Pancreas (tissue), 10 donors: ENCODE results near the gene UNC45B. TPM values are rescaled to one million over a fixed set of nuclear protein-coding genes. Genes with fewer than 3 reads are reported as not detected.
"Not testable (repeated sequence)": the region's sequence is repeated elsewhere in the genome, so short reads cannot be mapped to it uniquely, and the experiment has no call there.

ENCODE experiments used
- ATAC-seq, 4 donors: fragments of 200-7000 bp; cut with Tn5 transposase; one replicate each; pipeline versions ENCODE4 v1.8.0 to v1.9.1; 2020; ENCODE audit warnings: mild to moderate bottlenecking in 4 of 4, moderate library complexity in 4 of 4
- DNase-seq, 6 donors: peaks; one replicate each; pipeline ENCODE4 v3.0.0-alpha.2; 2020
- FAIRE-seq: peaks from 2 replicates; lab custom pipeline; 2012; peaks lifted over from hg19 to GRCh38; lab: Jason Lieb, UNC
- H3K27ac ChIP-seq, 4 donors: fragments of 200-600 bp; sonication (generic); 1 replicate in 3 of 4; 2 replicates in 1 of 4; pipeline versions ENCODE4 v1.5.0 to v1.8.0; 2020
- H3K27me3 ChIP-seq, 4 donors: fragments of 200-600 bp; one replicate each; pipeline ENCODE4 v1.8.0; 2021
- H3K36me3 ChIP-seq, 3 donors: fragments of 200-600 bp; sonication (generic) in 1 of 3; one replicate each; pipeline versions ENCODE4 v1.5.0 to v1.8.0; 2020 to 2021
- H3K4me1 ChIP-seq, 3 donors: fragments of 200-600 bp; one replicate each; pipeline ENCODE4 v1.8.0; 2021
- H3K4me3 ChIP-seq, 4 donors: fragments of 200-600 bp; sonication (generic) in 2 of 4; one replicate each; pipeline versions ENCODE4 v1.5.0 to v1.8.0; 2020 to 2021
- H3K9me3 ChIP-seq, 4 donors: fragments of 200-600 bp; one replicate each; pipeline ENCODE4 v1.8.0; 2021
- WGBS, 2 donors: extraction: QIAGEN DNeasy Blood & Tissue Kit; methylation state at CpG; one replicate each; pipeline ENCODE4 v1.1.7; 2013; 5-methylcytosine and 5-hydroxymethylcytosine counted together
- intact Hi-C, 3 donors: fragments of 100-400 bp; cut with DNase I; formaldehyde crosslinking; loops; one replicate each; pipeline versions ENCODE4 v1.11.1 to v1.14.2; 2022
- polyA plus RNA-seq, 2 donors: library from polyadenylated mRNA; stranded (reverse); fragments of 200-250 nt; gene quantifications; one replicate each; pipeline ENCODE4 v1.2.3, GENCODE V29; 2013
- total RNA-seq, 6 donors: library from RNA; stranded (reverse); fragmentation: NEBNext Ultra II Directional in 4 of 6; extraction: Animal tissue kit (Norgen Biotek cat#: 25700) in 4 of 6; gene quantifications; one replicate each; pipeline versions ENCODE4 v1.2.1 to v1.2.4, GENCODE V29; 2021 to 2023
- TF ChIP-seq, protein P1 (sequence below), 4 donors: fragments of 200-600 bp; sonication (generic) in 3 of 4; IDR thresholded peaks; one replicate each; pipeline versions ENCODE4 v1.5.0 to v1.8.0; 2021; ENCODE audit warnings: antibody characterized with exemption in 4 of 4
- donor health status: healthy with polysubstance abuse.
- donor health status: DM: no; HTN: no; CAD: no; lungs with moderate emphysema.
- donor health status: DM: no; HTN: no; CAD: no.
- donor health status: control.
- donor health status: control.
- donor health status: Bipolar disorder and iron deficiency.
- donor health status: DM: yes; HTN: yes; CAD: no.
- donor health status: DM: no; HTN: no; CAD: no.
- donor health status: DM: no; HTN: no; CAD: no.
- donor health status: DM: yes; HTN: yes; CAD: no.

UNC45B gene
- total and polyA plus RNA-seq, 8 donors = 0.02 to 0.06 (median 0.04) TPM; not detected in 5

DNA sequence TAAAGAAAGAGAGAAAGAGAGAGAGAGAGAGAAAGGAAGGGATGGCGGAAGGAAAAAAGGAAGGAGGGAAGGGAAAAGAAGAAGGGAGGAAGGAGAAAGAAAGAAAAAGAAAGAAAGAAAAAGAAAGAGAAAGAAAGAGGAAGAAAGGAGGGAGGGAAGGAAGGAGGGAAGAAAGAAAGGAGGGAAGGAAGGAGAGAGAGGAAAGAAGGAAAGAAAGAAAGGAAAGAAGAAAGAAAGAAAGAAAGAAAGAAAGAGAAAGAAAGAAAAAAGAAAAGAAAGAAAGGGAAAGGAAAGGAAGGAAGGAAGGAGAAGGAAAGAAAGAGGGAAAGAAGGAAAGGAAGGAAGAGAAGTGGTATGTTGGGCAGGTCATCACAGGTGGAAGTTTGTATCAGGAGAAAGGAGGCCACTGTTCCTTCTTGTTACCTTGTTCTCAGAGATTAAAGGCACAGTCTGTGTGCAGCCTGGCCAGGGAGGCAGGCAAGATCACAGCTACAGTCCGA is 27.3 kb downstream of the UNC45B start:
- no peaks in the 10 kb centered on the region for H3K36me3 ChIP-seq
- DNase-seq = no peak
- FAIRE-seq = no peak
- intact Hi-C loops = loop anchor here in 2 of 3 donors (10.0 kb wide), 2 partner anchors 360 to 370 kb away; partner anchors contain the start of gene SLFN12L (in 1 of the 2)
- TF ChIP-seq, protein P1, sequence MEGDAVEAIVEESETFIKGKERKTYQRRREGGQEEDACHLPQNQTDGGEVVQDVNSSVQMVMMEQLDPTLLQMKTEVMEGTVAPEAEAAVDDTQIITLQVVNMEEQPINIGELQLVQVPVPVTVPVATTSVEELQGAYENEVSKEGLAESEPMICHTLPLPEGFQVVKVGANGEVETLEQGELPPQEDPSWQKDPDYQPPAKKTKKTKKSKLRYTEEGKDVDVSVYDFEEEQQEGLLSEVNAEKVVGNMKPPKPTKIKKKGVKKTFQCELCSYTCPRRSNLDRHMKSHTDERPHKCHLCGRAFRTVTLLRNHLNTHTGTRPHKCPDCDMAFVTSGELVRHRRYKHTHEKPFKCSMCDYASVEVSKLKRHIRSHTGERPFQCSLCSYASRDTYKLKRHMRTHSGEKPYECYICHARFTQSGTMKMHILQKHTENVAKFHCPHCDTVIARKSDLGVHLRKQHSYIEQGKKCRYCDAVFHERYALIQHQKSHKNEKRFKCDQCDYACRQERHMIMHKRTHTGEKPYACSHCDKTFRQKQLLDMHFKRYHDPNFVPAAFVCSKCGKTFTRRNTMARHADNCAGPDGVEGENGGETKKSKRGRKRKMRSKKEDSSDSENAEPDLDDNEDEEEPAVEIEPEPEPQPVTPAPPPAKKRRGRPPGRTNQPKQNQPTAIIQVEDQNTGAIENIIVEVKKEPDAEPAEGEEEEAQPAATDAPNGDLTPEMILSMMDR (IDR thresholded peaks at IDR 0.05) = no peak
- no peak for ATAC-seq
- 61 to 67% methylated on average over 2 of the region's 2 CpGs for WGBS, 2 donors
- no peaks in the 10 kb centered on the region for H3K4me1 ChIP-seq
- H3K27ac ChIP-seq = no peak overlapping the region
- no peak overlapping the region for H3K4me3 ChIP-seq
- H3K27me3 ChIP-seq = no peaks in the 10 kb centered on the region
- H3K9me3 ChIP-seq = no peaks in the 10 kb centered on the region

DNA sequence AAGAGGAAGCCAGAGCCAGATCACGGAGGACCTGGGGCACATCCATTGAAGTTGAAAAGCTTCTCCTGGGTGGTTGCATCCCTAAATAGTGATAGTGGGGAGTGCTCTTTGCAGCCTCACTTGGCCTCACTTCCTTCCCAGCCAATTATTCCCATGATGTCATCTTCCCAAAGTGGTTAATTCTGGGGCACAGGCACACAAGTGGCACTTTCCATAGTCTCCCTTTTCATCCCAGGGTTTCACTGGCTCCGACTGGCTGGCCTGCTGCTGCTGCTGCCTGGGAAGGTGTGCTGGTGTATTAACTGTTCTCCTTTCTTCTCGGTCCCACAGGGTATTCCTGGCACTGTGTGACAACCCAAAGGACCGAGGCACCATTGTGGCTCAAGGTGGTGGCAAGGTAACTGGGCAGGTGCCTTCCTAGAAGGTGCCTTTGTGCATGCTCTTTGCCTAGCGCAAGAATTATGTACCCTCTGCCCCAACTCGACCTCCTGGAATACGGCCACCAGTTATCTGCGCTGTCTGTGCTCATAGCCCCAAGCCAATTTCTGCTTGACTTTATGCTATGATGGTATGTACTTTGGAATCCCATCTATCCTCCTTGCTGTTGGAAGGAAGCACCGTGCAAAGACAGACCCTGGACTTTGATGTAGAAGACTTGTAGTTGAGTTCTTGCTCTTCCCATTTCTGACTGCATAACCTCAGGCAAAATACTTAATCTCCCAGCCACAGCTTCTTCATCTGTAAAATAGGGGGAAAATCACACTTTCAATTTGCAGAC is 28.2 kb downstream of the UNC45B start:
- intact Hi-C loops = loop anchor here in 2 of 3 donors (10.0 kb wide), 2 partner anchors 359 to 369 kb away; partner anchors contain the start of gene SLFN12L (in 1 of the 2)
- no peak overlapping the region for H3K27ac ChIP-seq
- no peak overlapping the region for H3K4me3 ChIP-seq
- H3K36me3 ChIP-seq = no peaks in the 10 kb centered on the region
- no peak for FAIRE-seq
- TF ChIP-seq, protein P1 (IDR thresholded peaks at IDR 0.05) = no peak
- no peaks in the 10 kb centered on the region for H3K4me1 ChIP-seq
- 59 to 68% methylated on average over 9 of the region's 9 CpGs for WGBS, 2 donors
- DNase-seq = no peak
- ATAC-seq = no peak
- H3K27me3 ChIP-seq = no peaks in the 10 kb centered on the region
- H3K9me3 ChIP-seq = no peaks in the 10 kb centered on the region

DNA sequence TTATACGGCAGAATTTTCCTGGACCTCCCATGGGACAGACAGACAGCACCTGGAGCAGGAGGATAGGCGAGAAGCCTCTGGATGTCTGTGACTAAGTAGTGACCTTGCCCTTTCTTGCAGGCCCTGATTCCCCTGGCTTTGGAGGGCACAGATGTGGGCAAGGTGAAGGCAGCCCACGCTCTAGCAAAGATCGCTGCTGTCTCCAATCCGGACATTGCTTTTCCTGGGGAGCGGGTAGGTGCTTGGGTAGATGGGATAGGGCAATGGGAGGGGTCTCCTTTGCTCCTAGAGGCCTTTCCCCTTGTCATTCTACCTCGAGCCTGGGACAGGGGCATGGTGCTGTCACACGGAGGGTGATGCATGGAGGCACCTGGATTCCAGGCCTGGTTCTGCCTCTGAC is 29.3 kb downstream of the UNC45B start:
- Histone ChIP-seq H3K36me3 (no peaks in the 10 kb centered on the region), H3K27me3 (no peaks in the 10 kb centered on the region), H3K9me3 (no peaks in the 10 kb centered on the region), H3K4me3 (no peak overlapping the region), H3K27ac (no peak overlapping the region), H3K4me1 (no peaks in the 10 kb centered on the region)
- intact Hi-C loops = loop anchor here in 2 of 3 donors (10.0 kb wide), 2 partner anchors 358 to 368 kb away; partner anchors contain the start of gene SLFN12L (in 1 of the 2)
- no peak for ATAC-seq
- WGBS, 2 donors = 49 to 58% methylated on average over 8 of the region's 8 CpGs
- TF ChIP-seq, protein P1 (IDR thresholded peaks at IDR 0.05) = no peak
- FAIRE-seq = no peak
- DNase-seq = no peak

GRCh38 chr17:35179379-35179778 is 31.8 kb downstream of the UNC45B start:
- whole genome bisulfite sequencing, 2 donors = 85 to 86% methylated on average over 5 of the region's 5 CpGs
- not testable (repeated sequence) for ATAC-seq

GRCh38 chr17:35183332-35183731 is 35.7 kb downstream of the UNC45B start:
- FAIRE-seq = no peak
- Histone ChIP-seq H3K4me1 (no peaks in the 10 kb centered on the region), H3K4me3 (no peak overlapping the region), H3K27ac (no peak overlapping the region), H3K9me3 (no peaks in the 10 kb centered on the region), H3K36me3 (no peaks in the 10 kb centered on the region), H3K27me3 (no peaks in the 10 kb centered on the region)
- ATAC-seq = no peak
- TF ChIP-seq, protein P1 (IDR thresholded peaks at IDR 0.05) = no peak
- 27 to 37% methylated on average over 6 of the region's 6 CpGs for WGBS, 2 donors
- DNase-seq = no peak
- intact Hi-C loops = no loop called here

More at GRCh38 chr17:35179379-35179778, 31.8 kb downstream of the UNC45B start:
- not testable (repeated sequence) for DNase-seq, H3K36me3 ChIP-seq, H3K4me1 ChIP-seq, H3K27me3 ChIP-seq, H3K9me3 ChIP-seq, H3K4me3 ChIP-seq, H3K27ac ChIP-seq, FAIRE-seq
- intact Hi-C loops = loop anchor here in 2 of 3 donors (10.0 kb wide), 2 partner anchors 355 to 365 kb away; partner anchors contain the start of gene SLFN12L (in 1 of the 2)
